ENCODE results near the gene IFT22. TPM values are rescaled to one million over a fixed set of nuclear protein-coding genes. Genes with fewer than 3 reads are reported as not detected.
"Not testable (repeated sequence)": the region's sequence is repeated elsewhere in the genome, so short reads cannot be mapped to it uniquely, and the experiment has no call there.

The IFT22 gene
- total and polyA plus RNA-seq, 4 donors, result 5.5 to 9.4 (median 7.6) TPM

DNA sequence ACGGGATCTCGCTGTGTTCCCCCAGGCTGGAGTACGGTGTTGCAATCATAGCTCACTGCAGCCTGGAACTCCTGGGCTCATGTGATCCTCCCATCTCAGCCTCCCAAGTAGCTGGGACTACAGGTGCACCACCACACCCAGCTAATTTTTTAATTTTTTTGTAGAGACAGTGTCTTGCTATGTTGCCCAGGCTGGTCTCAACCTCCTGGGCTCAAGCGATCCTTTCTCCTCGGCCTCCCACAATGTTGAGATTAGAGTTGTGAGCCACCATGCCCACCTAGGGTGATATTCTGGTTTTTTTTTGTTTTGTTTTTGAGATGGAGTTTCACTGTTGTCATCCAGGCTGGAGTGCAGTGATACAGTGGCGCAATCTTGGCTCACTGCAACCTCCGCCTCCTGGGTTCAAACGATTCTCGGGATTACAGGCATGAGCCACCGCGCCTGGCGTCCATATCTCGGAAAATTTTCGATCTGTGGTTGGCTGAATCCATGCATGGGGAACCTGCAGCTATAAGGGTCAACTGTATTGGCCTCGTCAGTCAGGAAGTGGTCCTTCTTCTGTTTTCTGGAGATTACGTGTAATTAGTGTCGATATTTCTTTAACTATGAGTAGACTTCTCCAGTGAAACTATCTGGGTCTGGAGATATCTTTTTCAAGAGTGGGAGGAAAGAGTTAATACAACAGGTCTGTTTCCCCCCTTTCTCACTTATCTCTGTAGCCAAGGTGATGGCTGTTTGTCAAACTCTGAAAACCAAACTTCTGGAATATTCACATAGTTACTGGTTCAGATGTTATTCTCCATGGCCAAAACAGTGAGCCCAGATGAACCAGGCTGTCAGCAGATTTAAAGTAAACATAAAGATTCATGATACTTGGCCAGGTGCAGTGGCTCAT is 55.7 kb downstream of the IFT22 start:
- Histone ChIP-seq H3K4me1 (ENCODE audit: control insufficient read depth in 4 of 4, insufficient read depth in 4 of 4, low read length in 3 of 4) (peaks cover 0 to 2% (median 0%) of the 10 kb centered on the region in 4 donors), H3K27me3 (ENCODE audit: control insufficient read depth in 4 of 4, insufficient read depth in 4 of 4, low read length in 3 of 4) (no peaks in the 10 kb centered on the region), H3K27ac (ENCODE audit: low read depth in 1 of 2, low read length in 2 of 2) (no peak overlapping the region), H3K9ac (ENCODE audit: low read depth in 1 of 2, low read length in 2 of 2) (no peak overlapping the region), H3K36me3 (ENCODE audit: control insufficient read depth in 4 of 4, insufficient read depth in 3 of 4, low read depth in 1 of 4, low read length in 3 of 4) (no peaks in the 10 kb centered on the region), H3K4me3 (ENCODE audit: low read depth in 1 of 3, low read length in 3 of 3) (no peak overlapping the region), H3K9me3 (ENCODE audit: control insufficient read depth in 4 of 4, low read length in 3 of 4) (no peaks in the 10 kb centered on the region)
- WGBS, result 68% methylated on average over 17 of the region's 17 CpGs
- DNase-seq (ENCODE audit: low spot score), result no peak
- TF ChIP-seq GABPA (IDR thresholded peaks at IDR 0.05 in 1 of 2, conservative IDR thresholded peaks at IDR 0.05 in 1 of 2), result no peak

DNA sequence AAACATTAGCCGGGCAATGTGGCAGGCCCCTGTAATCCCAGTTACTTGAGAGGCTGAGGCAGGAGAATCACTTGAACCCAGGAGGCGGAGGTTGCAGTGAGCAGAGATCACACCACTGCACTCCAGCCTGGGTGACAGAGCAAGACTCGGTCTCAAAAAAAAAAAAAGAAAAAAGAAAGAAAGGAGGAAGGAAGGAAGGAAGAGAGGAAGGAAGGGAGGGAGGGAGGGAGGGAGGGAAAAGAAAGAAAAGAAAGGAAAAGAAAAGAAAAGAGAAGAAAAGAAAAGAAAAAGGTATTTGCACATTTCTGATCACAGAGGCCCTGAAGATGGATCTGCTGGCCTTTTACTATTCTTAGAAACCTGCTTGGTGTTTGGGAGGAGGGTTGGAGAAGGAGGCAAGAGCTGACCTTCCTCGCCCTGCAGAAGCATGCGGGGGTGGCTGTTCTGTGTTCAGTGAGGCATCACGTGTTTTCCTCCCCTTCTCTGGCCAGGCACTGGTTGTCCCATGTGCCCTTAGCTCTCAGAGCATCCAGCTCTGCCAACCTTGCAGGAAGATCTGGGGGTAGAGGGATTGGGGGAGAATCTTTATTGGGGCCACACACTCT is 57.4 kb downstream of the IFT22 start:
- H3K27ac ChIP-seq (ENCODE audit: low read depth in 1 of 2, low read length in 2 of 2); H3K4me3 ChIP-seq (ENCODE audit: low read depth in 1 of 3, low read length in 3 of 3); H3K4me1 ChIP-seq (ENCODE audit: control insufficient read depth in 4 of 4, insufficient read depth in 4 of 4, low read length in 3 of 4); H3K9me3 ChIP-seq (ENCODE audit: control insufficient read depth in 4 of 4, low read length in 3 of 4); DNase-seq (ENCODE audit: low spot score); H3K9ac ChIP-seq (ENCODE audit: low read depth in 1 of 2, low read length in 2 of 2); H3K27me3 ChIP-seq (ENCODE audit: control insufficient read depth in 4 of 4, insufficient read depth in 4 of 4, low read length in 3 of 4); H3K36me3 ChIP-seq (ENCODE audit: control insufficient read depth in 4 of 4, insufficient read depth in 3 of 4, low read depth in 1 of 4, low read length in 3 of 4): not testable (repeated sequence)
- TF ChIP-seq RXRA (IDR thresholded peaks at IDR 0.05) (peak in 1 of 2 donors; percentile 7), EGR1 (IDR thresholded peaks at IDR 0.05; ENCODE audit: low read depth in 2 of 2) (peak in 1 of 2 donors; percentile 86)
- 52% methylated on average over 6 of the region's 6 CpGs for WGBS

Small RNA genes within 50 kb of the gene (small RNA-seq; reads per million reads assigned to genes)
- gene RNU6-1104P, result 0.07 reads per million

Other genes with a start within 250 kb of the IFT22 start
- 10 to 100 TPM in 1 of 2 donors, 1 to 10 TPM in 1; 9.2 to 15.6 TPM for gene TRIM56, start 236.3 kb downstream of the IFT22 start, total RNA-seq
- 1 to 10 TPM; 4.8 to 6.1 TPM for gene TRIM56, start 236.3 kb downstream of the IFT22 start, polyA plus RNA-seq
- gene SERPINE1, start 194.7 kb downstream of the IFT22 start, total RNA-seq, result 10 to 100 TPM in 1 of 2 donors, under 1 TPM in 1; 0.93 to 10.2 TPM
- 10 to 100 TPM in 1 of 2 donors, 1 to 10 TPM in 1; 5.8 to 18.6 TPM for gene SERPINE1, start 194.7 kb downstream of the IFT22 start, polyA plus RNA-seq
- 10 to 100 TPM; 20.9 to 23.1 TPM for gene AP1S1, start 167.3 kb downstream of the IFT22 start, total RNA-seq
- 10 to 100 TPM; 13.8 to 25.7 TPM for gene AP1S1, start 167.3 kb downstream of the IFT22 start, polyA plus RNA-seq
- not detected for gene VGF, start 156.2 kb downstream of the IFT22 start, total RNA-seq
- not detected for gene VGF, start 156.2 kb downstream of the IFT22 start, polyA plus RNA-seq
- not detected for gene NAT16, start 141.5 kb downstream of the IFT22 start, total RNA-seq
- gene NAT16, start 141.5 kb downstream of the IFT22 start, polyA plus RNA-seq, result not detected
- 1 to 10 TPM; 1.8 to 4.2 TPM for gene MOGAT3, start 120.8 kb downstream of the IFT22 start, total RNA-seq
- 1 to 10 TPM; 3.3 to 7.9 TPM for gene MOGAT3, start 120.8 kb downstream of the IFT22 start, polyA plus RNA-seq
- gene PLOD3, start 104.2 kb downstream of the IFT22 start, total RNA-seq, result 10 to 100 TPM; 19.4 to 32.1 TPM
- 10 to 100 TPM; 23.2 to 42.9 TPM for gene PLOD3, start 104.2 kb downstream of the IFT22 start, polyA plus RNA-seq
- 10 to 100 TPM; 52.7 to 74.9 TPM for gene ZNHIT1, start 103.6 kb downstream of the IFT22 start, total RNA-seq
- 100 to 1,000 TPM; 110 to 149 TPM for gene ZNHIT1, start 103.6 kb downstream of the IFT22 start, polyA plus RNA-seq
- gene CLDN15, start 84.0 kb downstream of the IFT22 start, total RNA-seq, result 10 to 100 TPM in 1 of 2 donors, 1 to 10 TPM in 1; 5.2 to 12.4 TPM
- 1 to 10 TPM; 3.7 to 4.0 TPM for gene CLDN15, start 84.0 kb downstream of the IFT22 start, polyA plus RNA-seq
- 100 to 1,000 TPM; 112 to 133 TPM for gene FIS1, start 76.7 kb downstream of the IFT22 start, total RNA-seq
- gene FIS1, start 76.7 kb downstream of the IFT22 start, polyA plus RNA-seq, result 100 to 1,000 TPM; 177 to 192 TPM
- gene COL26A1, start 41.1 kb upstream of the IFT22 start, total RNA-seq, result 1 to 10 TPM in 1 of 2 donors, under 1 TPM in 1; 0.89 to 1.8 TPM
- gene COL26A1, start 41.1 kb upstream of the IFT22 start, polyA plus RNA-seq, result 1 to 10 TPM in 1 of 2 donors, under 1 TPM in 1; 0.76 to 1.0 TPM